HG03159 (cell line): Measurements from ENCODE around the gene OR7C2.
"Not testable (repeated sequence)": the region's sequence is repeated elsewhere in the genome, so short reads cannot be mapped to it uniquely, and the experiment has no call there.

Experiments
- ATAC-seq: cut with Tn5 transposase; IDR thresholded peaks from one replicate; pipeline ENCODE4 v1.9.1; 2021; ENCODE audit warnings: mild to moderate bottlenecking, moderate library complexity; ENCODE audit not compliant: unreplicated experiment

Gene OR7C2

GRCh38 chr19:14941189-14941588 lies at the start of gene OR7C2:
Gene OR7C2, plus strand, starts transcription at chr19:14941489. Its CDS starts 0 bp downstream, at chr19:14941489.
- ATAC-seq: no peak

GRCh38 chr19:14901675-14902260 lies 39.5 kb upstream of the OR7C2 start:
- no peak for ATAC-seq

GRCh38 chr19:14906711-14907110 lies 34.6 kb upstream of the OR7C2 start:
- ATAC-seq: no peak

- ATAC-seq: no peak
Measured at GRCh38 chr19:14915116-14915515, 26.2 kb upstream of the OR7C2 start.

- no peak for ATAC-seq
Measured at GRCh38 chr19:14916848-14917247, 24.4 kb upstream of the OR7C2 start.

- ATAC-seq: no peak
Measured at GRCh38 chr19:14933506-14933905, 7.8 kb upstream of the OR7C2 start.

- no peak for ATAC-seq
Measured at GRCh38 chr19:14940266-14940665, 1.0 kb upstream of the OR7C2 start.

GRCh38 chr19:14943601-14944000 lies 2.3 kb downstream of the OR7C2 start:
- ATAC-seq: no peak

GRCh38 chr19:14944456-14944855 lies 3.2 kb downstream of the OR7C2 start:
- no peak for ATAC-seq

GRCh38 chr19:14949413-14949812 lies 8.1 kb downstream of the OR7C2 start:
- ATAC-seq: not testable (repeated sequence)

- no peak for ATAC-seq
Measured at GRCh38 chr19:14949876-14950275, 8.6 kb downstream of the OR7C2 start.

GRCh38 chr19:14950421-14950820 lies 9.1 kb downstream of the OR7C2 start:
- ATAC-seq: no peak

- no peak for ATAC-seq
Measured at GRCh38 chr19:14952767-14953166, 11.5 kb downstream of the OR7C2 start.

- ATAC-seq: no peak
Measured at GRCh38 chr19:14954071-14954655, 12.9 kb downstream of the OR7C2 start.

GRCh38 chr19:14957464-14957863 lies 16.2 kb downstream of the OR7C2 start:
- ATAC-seq: no peak

GRCh38 chr19:14959263-14959662 lies 18.0 kb downstream of the OR7C2 start:
- no peak for ATAC-seq

- no peak for ATAC-seq
Measured at GRCh38 chr19:14961956-14962685, 20.8 kb downstream of the OR7C2 start.

- ATAC-seq: no peak
Measured at GRCh38 chr19:14968247-14968646, 27.0 kb downstream of the OR7C2 start.

GRCh38 chr19:14971474-14971873 lies 30.2 kb downstream of the OR7C2 start:
- no peak for ATAC-seq

- ATAC-seq: no peak
Measured at GRCh38 chr19:14972676-14973075, 31.4 kb downstream of the OR7C2 start.

- ATAC-seq: no peak
Measured at GRCh38 chr19:14974488-14974887, 33.2 kb downstream of the OR7C2 start.

- no peak for ATAC-seq
Measured at GRCh38 chr19:14977128-14977527, 35.8 kb downstream of the OR7C2 start.
